Cardiac muscle cell (in vitro differentiated cells and primary cell): ENCODE measurements around the gene FGF22. TPM values are rescaled to one million over a fixed set of nuclear protein-coding genes. Genes with fewer than 3 reads are reported as not detected.

Experiments
- DNase-seq, 2 donors: peaks; one replicate each; pipeline versions ENCODE4 v3.0.0 to v3.0.0-alpha.2; 2010 to 2017; ENCODE audit warnings: low read depth in 1 of 2, low spot score in 1 of 2
- H3K27ac ChIP-seq: fragments of 200-600 bp; sonication (generic); 2 replicates; pipeline ENCODE4 v1.5.1; 2016
- H3K27me3 ChIP-seq: fragments of 200-600 bp; sonication (generic); 2 replicates; pipeline ENCODE4 v1.6.0; 2016; ENCODE audit warnings: control low read depth
- H3K36me3 ChIP-seq: fragments of 200-600 bp; sonication (generic); 2 replicates; pipeline ENCODE4 v1.5.1; 2016; ENCODE audit warnings: control low read depth
- H3K4me1 ChIP-seq: fragments of 200-600 bp; sonication (generic); 2 replicates; pipeline ENCODE4 v1.8.1; 2017; ENCODE audit warnings: low read depth, mild to moderate bottlenecking, mixed run types
- H3K4me3 ChIP-seq: fragments of 200-600 bp; sonication (generic); 2 replicates; pipeline ENCODE4 v1.5.1; 2016; ENCODE audit warnings: mild to moderate bottlenecking
- H3K9me3 ChIP-seq: fragments of 200-600 bp; sonication (generic); 2 replicates; pipeline ENCODE4 v1.5.1; 2017; ENCODE audit warnings: low read depth, mild to moderate bottlenecking, control low read depth
- CTCF ChIP-seq: IDR thresholded peaks from 2 replicates; pipeline ENCODE4 v1.5.1; 2012; ENCODE audit warnings: low read depth, mild to moderate bottlenecking, low read length
- polyA plus RNA-seq: library from polyadenylated mRNA; unstranded; fragments of >200 nt; fragmentation: Nextera tagmentation; extraction: Ambion mirVana; gene quantifications from 2 replicates; pipeline ENCODE4 v1.2.1, GENCODE V29; 2016
- total RNA-seq: library from RNA; depleted of rRNA; stranded (reverse); fragments of >200 nt; gene quantifications from 2 replicates; pipeline ENCODE4 v1.2.3, GENCODE V29; 2016

FGF22 gene
- total and polyA plus RNA-seq, 2 experiments from 2014 or later = 0.92 TPM; not detected in 1

GRCh38 chr19:629961-630714, 9.5 kb upstream of the FGF22 start:
- no peak for TF ChIP-seq CTCF
- Histone ChIP-seq H3K4me1 (peaks cover 4% of the 10 kb centered on the region), H3K36me3 (peaks cover 7% of the 10 kb centered on the region), H3K27me3 (no peaks in the 10 kb centered on the region), H3K4me3 (no peak overlapping the region), H3K9me3 (no peaks in the 10 kb centered on the region), H3K27ac (no peak overlapping the region)
- DNase-seq = no peak

- peaks cover 7% of the 10 kb centered on the region for H3K36me3 ChIP-seq
- H3K27me3 ChIP-seq = no peaks in the 10 kb centered on the region
- H3K4me3 ChIP-seq = peak overlapping the region; percentile 97
- no peak for TF ChIP-seq CTCF
- H3K4me1 ChIP-seq = peaks cover 4% of the 10 kb centered on the region
- DNase-seq = peak; percentile 60 to 66
- peak overlapping the region; percentile 27 for H3K27ac ChIP-seq
- H3K9me3 ChIP-seq = no peaks in the 10 kb centered on the region
These were observed 7.1 kb upstream of the FGF22 start for GRCh38 chr19:632579-633067.

- TF ChIP-seq CTCF = no peak
- H3K27me3 ChIP-seq = peaks cover 4% of the 10 kb centered on the region
- H3K4me3 ChIP-seq = peak within 1 kb of the TSS; percentile 97
- peaks cover 4% of the 10 kb centered on the region for H3K4me1 ChIP-seq
- peak within 1 kb of the TSS; percentile 41 for H3K27ac ChIP-seq
- H3K36me3 ChIP-seq = peaks cover 5% of the 10 kb centered on the region
- no peaks in the 10 kb centered on the region for H3K9me3 ChIP-seq
- DNase-seq = peak; percentile 99
These were observed 6.5 kb upstream of the FGF22 start, which contains the start of gene POLRMT for GRCh38 chr19:633068-633785. POLRMT (minus strand) TSS chr19:633537; CDS start chr19:633512, 25 bp downstream.

- no peak for DNase-seq
- no peaks in the 10 kb centered on the region for H3K9me3 ChIP-seq
- peak overlapping the region; percentile 41 for H3K27ac ChIP-seq
- H3K27me3 ChIP-seq = peaks cover 12% of the 10 kb centered on the region
- peak overlapping the region; percentile 97 for H3K4me3 ChIP-seq
- TF ChIP-seq CTCF = no peak
- H3K36me3 ChIP-seq = no peaks in the 10 kb centered on the region
- peaks cover 4% of the 10 kb centered on the region for H3K4me1 ChIP-seq
These were observed 5.7 kb upstream of the FGF22 start for GRCh38 chr19:633786-634639.

DNA sequence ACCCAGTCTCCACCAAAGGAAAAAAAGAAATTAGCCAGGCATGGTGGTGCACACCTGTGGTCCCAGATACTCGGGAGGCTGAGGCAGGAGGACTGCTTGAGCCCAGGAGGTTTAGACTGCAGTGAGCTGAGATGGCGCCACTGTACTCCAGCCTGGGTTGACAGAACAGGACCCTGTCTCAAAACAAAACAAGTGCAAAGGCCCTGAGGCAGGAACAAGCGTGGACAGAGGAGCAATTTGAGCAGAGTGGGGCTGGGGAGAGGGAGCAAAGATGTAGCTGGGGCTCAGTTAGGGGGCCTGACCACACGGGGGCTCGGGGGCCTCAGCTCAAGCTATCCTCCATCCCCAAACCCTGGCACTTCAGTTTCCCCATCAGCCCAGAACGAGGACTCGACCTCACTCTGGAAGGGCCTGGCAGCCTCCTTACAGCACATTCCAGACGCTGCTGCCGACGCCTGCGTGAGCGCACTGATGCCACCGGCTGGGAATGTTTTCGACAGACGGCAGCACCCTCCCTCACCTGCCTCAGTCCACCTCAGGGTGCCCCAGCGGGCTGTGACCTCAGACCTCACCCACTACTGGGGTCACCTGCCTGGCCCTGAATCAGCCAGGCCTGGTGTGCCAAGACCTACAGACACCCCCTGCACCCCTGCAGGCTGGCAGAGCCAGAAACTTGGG, 4.6 kb upstream of the FGF22 start:
- Histone ChIP-seq H3K4me1 (peaks cover 4% of the 10 kb centered on the region), H3K27ac (no peak overlapping the region), H3K36me3 (no peaks in the 10 kb centered on the region), H3K9me3 (no peaks in the 10 kb centered on the region), H3K27me3 (peaks cover 16% of the 10 kb centered on the region), H3K4me3 (no peak overlapping the region)
- TF ChIP-seq CTCF = no peak
- DNase-seq = no peak
